Stimulated activated naive B cell treated with anti-CD40 and anti-IgM and Interleukin-4, amounts not matched to agents 10 μg/mL and 1 μg/mL and 100 μg/mL, for 72 hours (primary cell): ENCODE data around the gene FAM118B.
"Not testable (repeated sequence)": the region's sequence is repeated elsewhere in the genome, so short reads cannot be mapped to it uniquely, and the experiment has no call there.

Source experiments
- ATAC-seq, 2 donors: fragments of 150-1000 bp; cut with Tn5 transposase; replicated peaks; 2 replicates each; pipeline ENCODE4 v1.10.0; 2021; ENCODE audit warnings: moderate library complexity in 1 of 2
- DNase-seq: peaks from one replicate; pipeline ENCODE4 v3.0.0; 2021
- H3K27ac Mint-ChIP-seq: one replicate; pipeline ENCODE4 v1.8.0; 2022; ENCODE audit warnings: mild to moderate bottlenecking, mixed read lengths
- H3K27me3 Mint-ChIP-seq, 2 donors: one replicate each; pipeline ENCODE4 v1.8.0; 2022; ENCODE audit warnings: mixed read lengths in 2 of 2
- H3K36me3 Mint-ChIP-seq, 2 donors: one replicate each; pipeline ENCODE4 v1.8.0; 2022; ENCODE audit warnings: mixed read lengths in 2 of 2, mild to moderate bottlenecking in 1 of 2
- H3K4me1 Mint-ChIP-seq, 2 donors: one replicate each; pipeline ENCODE4 v1.8.0; 2022; ENCODE audit warnings: mixed read lengths in 2 of 2, mild to moderate bottlenecking in 1 of 2
- H3K4me3 Mint-ChIP-seq, 2 donors: one replicate each; pipeline ENCODE4 v1.8.0; 2022; ENCODE audit warnings: mild to moderate bottlenecking in 2 of 2, mixed read lengths in 2 of 2, moderate library complexity in 1 of 2
- H3K9me3 Mint-ChIP-seq, 2 donors: one replicate each; pipeline ENCODE4 v1.8.0; 2022; ENCODE audit warnings: mixed read lengths in 2 of 2, mild to moderate bottlenecking in 1 of 2

The FAM118B gene

GRCh38 chr11:126219547-126219946 is 8.0 kb downstream of the FAM118B start:
- Mint-ChIP-seq H3K27ac (no peak overlapping the region), H3K9me3 (no peaks in the 10 kb centered on the region), H3K4me1 (peaks cover 25 to 32% of the 10 kb centered on the region in 2 donors), H3K27me3 (no peaks in the 10 kb centered on the region), H3K36me3 (peaks cover 3 to 15% of the 10 kb centered on the region in 2 donors), H3K4me3 (no peak overlapping the region)
- ATAC-seq, result no peak
- no peak for DNase-seq

- Mint-ChIP-seq H3K27ac (no peak overlapping the region), H3K36me3 (peaks cover 12 to 24% of the 10 kb centered on the region in 2 donors), H3K4me3 (no peak overlapping the region), H3K27me3 (no peaks in the 10 kb centered on the region), H3K4me1 (peaks cover 6 to 7% of the 10 kb centered on the region in 2 donors), H3K9me3 (peaks cover 0 to 4% of the 10 kb centered on the region in 2 donors)
- DNase-seq, result no peak
- ATAC-seq, result no peak
Measured at GRCh38 chr11:126224647-126225294, 13.2 kb downstream of the FAM118B start.

GRCh38 chr11:126225295-126225665 is 13.7 kb downstream of the FAM118B start:
- Mint-ChIP-seq H3K27ac (no peak overlapping the region), H3K27me3 (no peaks in the 10 kb centered on the region), H3K36me3 (peaks cover 9 to 21% of the 10 kb centered on the region in 2 donors), H3K4me3 (no peak overlapping the region), H3K9me3 (peaks cover 0 to 4% of the 10 kb centered on the region in 2 donors), H3K4me1 (peaks cover 2 to 4% of the 10 kb centered on the region in 2 donors)
- ATAC-seq (no peak), DNase-seq (no peak)

- Mint-ChIP-seq H3K27me3 (no peaks in the 10 kb centered on the region), H3K4me3 (no peak overlapping the region), H3K36me3 (peaks cover 9 to 25% of the 10 kb centered on the region in 2 donors), H3K4me1 (peaks cover 0 to 3% of the 10 kb centered on the region in 2 donors), H3K27ac (no peak overlapping the region), H3K9me3 (peaks cover 0 to 4% of the 10 kb centered on the region in 2 donors)
- no peak for ATAC-seq
- DNase-seq, result no peak
Measured at GRCh38 chr11:126226334-126227084, 14.9 kb downstream of the FAM118B start.

- Mint-ChIP-seq H3K9me3 (peaks cover 0 to 4% of the 10 kb centered on the region in 2 donors), H3K4me1 (no peaks in the 10 kb centered on the region), H3K4me3 (no peak overlapping the region), H3K27ac (no peak overlapping the region), H3K27me3 (no peaks in the 10 kb centered on the region), H3K36me3 (peaks cover 11 to 25% of the 10 kb centered on the region in 2 donors)
- DNase-seq (no peak), ATAC-seq (no peak)
Measured at GRCh38 chr11:126229858-126230540, 18.4 kb downstream of the FAM118B start.

GRCh38 chr11:126231725-126232459 is 20.3 kb downstream of the FAM118B start:
- H3K4me1 Mint-ChIP-seq, result no peaks in the 10 kb centered on the region
- H3K27me3 Mint-ChIP-seq, result no peaks in the 10 kb centered on the region
- H3K36me3 Mint-ChIP-seq, result peaks cover 12 to 35% of the 10 kb centered on the region in 2 donors
- no peak overlapping the region for H3K27ac Mint-ChIP-seq
- H3K4me3 Mint-ChIP-seq, result no peak overlapping the region
- DNase-seq (no peak), ATAC-seq (no peak)
- H3K9me3 Mint-ChIP-seq, result no peaks in the 10 kb centered on the region

- no peak overlapping the region for H3K4me3 Mint-ChIP-seq
- DNase-seq (no peak), ATAC-seq (no peak)
- H3K9me3 Mint-ChIP-seq, result no peaks in the 10 kb centered on the region
- no peaks in the 10 kb centered on the region for H3K27me3 Mint-ChIP-seq
- H3K27ac Mint-ChIP-seq, result no peak overlapping the region
- H3K4me1 Mint-ChIP-seq, result no peaks in the 10 kb centered on the region
- peaks cover 12 to 36% of the 10 kb centered on the region in 2 donors for H3K36me3 Mint-ChIP-seq
Measured at GRCh38 chr11:126232683-126233082, 21.1 kb downstream of the FAM118B start.

GRCh38 chr11:126233391-126233790 is 21.8 kb downstream of the FAM118B start:
- no peak for ATAC-seq
- no peak for DNase-seq
- H3K9me3 Mint-ChIP-seq, result no peaks in the 10 kb centered on the region
- H3K4me3 Mint-ChIP-seq, result no peak overlapping the region
- no peak overlapping the region for H3K27ac Mint-ChIP-seq
- no peaks in the 10 kb centered on the region for H3K27me3 Mint-ChIP-seq
- H3K36me3 Mint-ChIP-seq, result peaks cover 15 to 39% of the 10 kb centered on the region in 2 donors
- peaks cover 0 to 1% of the 10 kb centered on the region in 2 donors for H3K4me1 Mint-ChIP-seq

- Mint-ChIP-seq H3K4me1 (no peaks in the 10 kb centered on the region), H3K27me3 (no peaks in the 10 kb centered on the region), H3K27ac (no peak overlapping the region), H3K9me3 (no peaks in the 10 kb centered on the region), H3K4me3 (no peak overlapping the region), H3K36me3 (peaks cover 23 to 45% of the 10 kb centered on the region in 2 donors)
- no peak for DNase-seq
- no peak for ATAC-seq
Measured at GRCh38 chr11:126246636-126247035, 35.1 kb downstream of the FAM118B start.

- DNase-seq (no peak), ATAC-seq (no peak)
- H3K4me3 Mint-ChIP-seq, result no peak overlapping the region
- H3K27ac Mint-ChIP-seq, result no peak overlapping the region
- H3K27me3 Mint-ChIP-seq, result no peaks in the 10 kb centered on the region
- no peaks in the 10 kb centered on the region for H3K9me3 Mint-ChIP-seq
- peaks cover 0 to 2% of the 10 kb centered on the region in 2 donors for H3K4me1 Mint-ChIP-seq
- peaks cover 19 to 40% of the 10 kb centered on the region in 2 donors for H3K36me3 Mint-ChIP-seq
Measured at GRCh38 chr11:126253265-126253664, 41.7 kb downstream of the FAM118B start.

GRCh38 chr11:126254819-126255218 is 43.2 kb downstream of the FAM118B start:
- ATAC-seq, result no peak
- Mint-ChIP-seq H3K36me3 (peaks cover 19 to 35% of the 10 kb centered on the region in 2 donors), H3K4me1 (peaks cover 0 to 2% of the 10 kb centered on the region in 2 donors), H3K9me3 (no peaks in the 10 kb centered on the region), H3K4me3 (no peak overlapping the region), H3K27ac (no peak overlapping the region), H3K27me3 (no peaks in the 10 kb centered on the region)
- DNase-seq, result no peak

GRCh38 chr11:126255507-126255906 is 43.9 kb downstream of the FAM118B start:
- not testable (repeated sequence) for H3K4me3 Mint-ChIP-seq
- H3K27ac Mint-ChIP-seq, result peak overlapping the region; percentile 31

GRCh38 chr11:126256216-126256615 is 44.6 kb downstream of the FAM118B start:
- Mint-ChIP-seq H3K36me3 (peaks cover 20 to 42% of the 10 kb centered on the region in 2 donors), H3K4me3 (no peak overlapping the region), H3K27me3 (no peaks in the 10 kb centered on the region), H3K4me1 (peaks cover 0 to 2% of the 10 kb centered on the region in 2 donors), H3K9me3 (no peaks in the 10 kb centered on the region), H3K27ac (no peak overlapping the region)
- DNase-seq (no peak), ATAC-seq (no peak)

More at GRCh38 chr11:126255507-126255906, 43.9 kb downstream of the FAM118B start:
- not testable (repeated sequence) for H3K27me3 Mint-ChIP-seq, H3K4me1 Mint-ChIP-seq, ATAC-seq, DNase-seq, H3K9me3 Mint-ChIP-seq
- peaks cover 19 to 37% of the 10 kb centered on the region in 2 donors for H3K36me3 Mint-ChIP-seq

- no peak for DNase-seq
Measured at GRCh38 chr11:126257144-126257543, 45.6 kb downstream of the FAM118B start.

More at GRCh38 chr11:126257144-126257543, 45.6 kb downstream of the FAM118B start:
- Mint-ChIP-seq H3K4me1 (peaks cover 0 to 2% of the 10 kb centered on the region in 2 donors), H3K4me3 (no peak overlapping the region), H3K9me3 (no peaks in the 10 kb centered on the region), H3K36me3 (peaks cover 22 to 41% of the 10 kb centered on the region in 2 donors), H3K27me3 (no peaks in the 10 kb centered on the region), H3K27ac (no peak overlapping the region)
- ATAC-seq, result no peak
